Measurements from ENCODE around the gene APLF.
"Not testable (repeated sequence)": the region's sequence is repeated elsewhere in the genome, so short reads cannot be mapped to it uniquely, and the experiment has no call there.

Gene APLF

DNA sequence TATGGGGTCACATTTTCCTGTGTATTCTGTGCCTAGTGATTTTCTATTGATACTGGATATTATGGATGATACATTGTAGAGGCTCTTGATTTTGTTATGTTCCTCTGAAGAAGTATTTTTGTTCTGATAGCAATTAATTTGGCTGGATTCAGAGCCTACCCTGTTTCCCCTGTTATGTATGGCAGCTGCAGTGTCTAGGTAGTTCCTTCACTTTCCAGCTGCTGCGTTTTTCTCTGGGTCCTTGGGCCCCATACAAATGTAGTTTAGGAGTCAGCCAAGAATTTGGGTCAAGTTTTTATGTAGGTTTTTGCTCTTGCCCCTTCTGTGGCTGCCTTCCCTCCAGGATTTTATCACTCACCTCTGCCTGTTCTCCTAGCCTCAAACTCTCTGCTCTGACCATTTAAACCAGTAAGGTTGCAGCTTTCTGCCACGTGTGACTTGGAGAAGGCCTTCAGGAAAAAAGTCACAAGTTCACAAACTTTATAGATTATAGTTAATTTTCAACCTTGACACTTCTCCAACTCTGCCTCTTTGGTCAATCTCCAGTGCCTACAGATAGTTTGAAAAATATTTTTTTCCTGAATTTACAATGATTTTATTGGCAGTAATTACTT is 47.0 kb downstream of the APLF start:
- TF ChIP-seq, protein P1, sequence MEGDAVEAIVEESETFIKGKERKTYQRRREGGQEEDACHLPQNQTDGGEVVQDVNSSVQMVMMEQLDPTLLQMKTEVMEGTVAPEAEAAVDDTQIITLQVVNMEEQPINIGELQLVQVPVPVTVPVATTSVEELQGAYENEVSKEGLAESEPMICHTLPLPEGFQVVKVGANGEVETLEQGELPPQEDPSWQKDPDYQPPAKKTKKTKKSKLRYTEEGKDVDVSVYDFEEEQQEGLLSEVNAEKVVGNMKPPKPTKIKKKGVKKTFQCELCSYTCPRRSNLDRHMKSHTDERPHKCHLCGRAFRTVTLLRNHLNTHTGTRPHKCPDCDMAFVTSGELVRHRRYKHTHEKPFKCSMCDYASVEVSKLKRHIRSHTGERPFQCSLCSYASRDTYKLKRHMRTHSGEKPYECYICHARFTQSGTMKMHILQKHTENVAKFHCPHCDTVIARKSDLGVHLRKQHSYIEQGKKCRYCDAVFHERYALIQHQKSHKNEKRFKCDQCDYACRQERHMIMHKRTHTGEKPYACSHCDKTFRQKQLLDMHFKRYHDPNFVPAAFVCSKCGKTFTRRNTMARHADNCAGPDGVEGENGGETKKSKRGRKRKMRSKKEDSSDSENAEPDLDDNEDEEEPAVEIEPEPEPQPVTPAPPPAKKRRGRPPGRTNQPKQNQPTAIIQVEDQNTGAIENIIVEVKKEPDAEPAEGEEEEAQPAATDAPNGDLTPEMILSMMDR (IDR thresholded peaks at IDR 0.05; ENCODE audit: extremely low read depth, insufficient read depth, missing control alignments), result no peak
- no peak for DNase-seq (ENCODE audit: low spot score)
- in situ Hi-C loops (cut with MboI; ENCODE audit: low pct_unique_long_range_greater_than_20kb, low sequenced_read_pairs, unreplicated experiment), result no loop called here

DNA sequence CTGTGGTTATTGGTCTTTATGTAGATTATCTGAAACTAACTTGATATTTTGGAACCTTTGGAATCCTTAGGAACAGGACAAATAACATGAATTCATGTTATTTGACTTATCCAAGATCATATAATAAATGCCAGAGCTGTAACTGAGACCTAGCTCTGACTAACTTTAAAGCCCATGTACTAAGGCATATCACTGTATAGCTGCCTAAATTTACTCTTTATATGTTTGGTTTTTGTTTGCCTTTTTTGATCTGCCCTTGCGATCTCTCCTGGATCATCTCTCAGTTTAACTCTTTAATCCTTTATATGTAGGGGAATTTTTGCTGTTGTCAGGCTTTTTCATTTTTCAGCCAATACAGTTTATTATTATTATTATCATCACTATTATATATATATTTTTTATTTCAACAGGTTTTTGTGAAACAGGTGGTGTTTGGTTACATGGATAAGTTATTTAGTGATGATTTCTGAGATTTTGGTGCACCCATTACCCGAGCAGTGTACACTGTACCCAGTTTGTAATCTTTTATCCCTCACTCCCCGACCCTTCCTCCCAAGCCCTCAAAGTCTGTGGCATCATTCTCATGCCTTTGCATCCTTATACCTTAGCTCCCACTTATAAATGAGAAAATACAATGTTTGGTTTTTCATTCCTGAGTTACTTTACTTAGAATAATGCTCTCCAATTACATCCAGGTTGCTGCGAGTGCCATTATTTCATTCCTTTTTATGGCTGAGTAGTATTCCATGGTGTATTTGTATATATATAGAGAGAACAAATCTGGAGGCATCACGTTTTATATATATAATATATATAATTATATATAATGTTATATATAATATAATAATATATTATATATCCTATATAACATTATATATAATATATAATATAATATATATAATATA is 48.9 kb downstream of the APLF start:
- DNase-seq (ENCODE audit: low spot score), result no peak
- in situ Hi-C loops (cut with MboI; ENCODE audit: low pct_unique_long_range_greater_than_20kb, low sequenced_read_pairs, unreplicated experiment), result no loop called here
- TF ChIP-seq, protein P1 (IDR thresholded peaks at IDR 0.05; ENCODE audit: extremely low read depth, insufficient read depth, missing control alignments), result no peak

DNA sequence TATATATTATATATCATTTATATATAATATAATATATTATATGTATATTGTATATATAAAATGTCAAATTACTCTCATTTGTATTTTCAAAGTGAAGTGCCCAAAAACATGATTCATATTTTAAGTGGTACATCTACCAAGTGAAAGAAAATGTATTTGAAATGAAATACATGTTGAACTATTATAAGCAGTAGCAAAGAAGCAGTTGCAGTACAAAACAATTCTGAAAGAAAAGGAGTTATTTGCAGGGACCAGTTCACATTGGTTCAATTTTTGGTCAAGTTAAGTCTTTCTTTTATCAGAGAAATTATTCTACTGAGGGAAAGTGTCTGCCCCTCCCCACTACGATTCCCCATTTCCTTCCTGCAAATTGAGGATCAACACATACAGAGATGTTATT is 51.9 kb downstream of the APLF start:
- in situ Hi-C loops (cut with MboI; ENCODE audit: low pct_unique_long_range_greater_than_20kb, low sequenced_read_pairs, unreplicated experiment), result no loop called here
- TF ChIP-seq, protein P1 (IDR thresholded peaks at IDR 0.05; ENCODE audit: extremely low read depth, insufficient read depth, missing control alignments), result no peak
- DNase-seq (ENCODE audit: low spot score), result no peak

DNA sequence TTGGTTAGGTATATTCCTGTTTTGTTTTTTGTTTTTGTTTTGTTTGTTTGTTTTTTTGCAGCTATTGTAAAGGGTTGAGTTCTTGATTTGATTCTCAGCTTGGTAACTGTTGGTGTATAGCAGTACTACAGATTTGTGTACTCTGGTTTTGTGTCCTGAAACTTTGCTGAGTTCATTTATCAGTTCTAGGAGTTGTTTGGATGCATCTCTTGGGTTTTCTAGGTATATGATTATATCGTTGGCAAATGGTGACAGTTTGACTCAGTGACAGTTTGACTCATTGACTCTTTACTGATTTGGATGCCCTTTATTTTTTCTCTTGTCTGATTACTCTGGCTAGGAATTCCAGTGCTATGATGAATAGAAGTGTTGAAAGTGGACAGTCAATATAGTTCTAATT is 53.7 kb downstream of the APLF start:
- in situ Hi-C loops (cut with MboI; ENCODE audit: low pct_unique_long_range_greater_than_20kb, low sequenced_read_pairs, unreplicated experiment), result no loop called here
- TF ChIP-seq, protein P1 (IDR thresholded peaks at IDR 0.05; ENCODE audit: extremely low read depth, insufficient read depth, missing control alignments), result no peak
- DNase-seq (ENCODE audit: low spot score), result no peak

DNA sequence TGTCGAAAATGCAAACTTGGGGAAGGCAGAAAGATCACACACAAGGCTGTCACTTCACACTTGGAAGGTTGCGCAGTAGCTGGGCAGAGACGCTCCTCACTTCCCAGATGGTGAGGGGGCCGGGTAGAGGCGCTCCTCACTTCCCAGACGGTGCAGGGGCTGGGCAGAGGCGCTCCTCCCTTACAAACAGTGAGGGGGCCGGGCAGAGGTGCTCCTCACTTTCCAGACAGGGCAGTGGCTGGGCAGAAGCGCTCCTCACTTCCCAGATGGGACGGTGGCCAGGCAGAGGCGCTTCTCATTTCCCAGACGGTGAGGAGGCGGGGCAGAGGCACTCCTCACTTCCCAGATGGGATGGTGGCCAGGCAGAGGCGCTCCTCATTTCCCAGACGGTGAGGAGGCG is 59.6 kb downstream of the APLF start:
- in situ Hi-C loops (cut with MboI; ENCODE audit: low pct_unique_long_range_greater_than_20kb, low sequenced_read_pairs, unreplicated experiment), result not testable (repeated sequence)

DNA sequence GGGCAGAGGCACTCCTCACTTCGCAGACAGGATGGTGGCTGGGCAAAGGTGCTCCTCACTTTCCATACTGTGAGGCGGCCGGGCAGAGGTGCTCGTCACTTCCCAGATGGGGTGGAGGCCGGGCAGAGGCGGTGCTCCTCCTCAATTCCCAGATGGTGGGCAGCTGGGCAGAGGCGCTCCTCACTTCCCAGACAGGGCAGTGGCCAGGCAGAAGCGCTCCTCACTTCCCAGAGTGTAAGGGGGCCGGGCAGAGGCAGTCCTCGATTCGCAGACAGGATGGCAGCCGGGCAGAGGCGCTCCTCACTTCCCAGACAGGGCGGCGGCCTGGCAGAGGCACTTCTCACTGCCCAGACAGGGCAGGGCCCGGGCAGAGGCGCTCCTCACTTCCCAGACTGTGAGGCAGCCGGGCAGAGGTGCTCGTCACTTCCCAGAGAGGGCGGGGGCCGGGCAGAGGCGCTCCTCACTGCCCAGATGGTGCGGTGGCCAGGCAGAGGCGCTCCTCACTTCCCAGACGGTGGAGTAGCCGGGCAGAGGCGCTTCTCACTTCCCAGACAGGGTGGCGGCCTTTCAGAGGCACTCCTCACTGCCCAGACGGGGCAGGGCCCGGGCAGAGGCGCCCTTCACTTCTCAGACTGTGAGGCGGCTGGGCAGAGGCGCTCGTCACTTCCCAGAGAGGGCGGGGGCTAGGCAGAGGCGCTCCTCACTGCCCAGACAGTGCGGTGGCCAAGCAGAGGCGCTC is 60.1 kb downstream of the APLF start:
- in situ Hi-C loops (cut with MboI; ENCODE audit: low pct_unique_long_range_greater_than_20kb, low sequenced_read_pairs, unreplicated experiment); DNase-seq (ENCODE audit: low spot score): not testable (repeated sequence)

More for the DNA sequence above, 59.6 kb downstream of the APLF start:
- not testable (repeated sequence) for DNase-seq (ENCODE audit: low spot score)

DNA sequence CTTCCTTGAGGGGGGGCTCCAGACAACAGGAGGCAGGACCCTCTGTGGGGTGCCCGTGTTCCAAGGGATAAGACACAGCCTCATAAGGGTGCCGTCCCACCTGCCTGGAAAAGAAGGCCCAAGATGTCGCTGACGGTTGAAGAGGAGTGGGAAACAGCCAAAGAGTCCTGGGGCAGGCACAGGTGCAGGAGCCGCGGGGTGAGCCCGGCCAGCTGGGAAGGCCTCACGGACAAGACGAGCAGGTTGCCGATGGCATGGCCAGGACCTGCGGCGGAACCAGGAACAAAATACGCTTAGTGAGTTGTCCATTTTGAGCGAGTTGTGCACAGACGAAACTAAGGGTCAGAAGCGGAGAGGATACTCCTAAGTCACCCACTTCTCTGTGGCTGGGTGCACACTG is 61.8 kb downstream of the APLF start:
- in situ Hi-C loops (cut with MboI; ENCODE audit: low pct_unique_long_range_greater_than_20kb, low sequenced_read_pairs, unreplicated experiment); DNase-seq (ENCODE audit: low spot score): not testable (repeated sequence)

DNA sequence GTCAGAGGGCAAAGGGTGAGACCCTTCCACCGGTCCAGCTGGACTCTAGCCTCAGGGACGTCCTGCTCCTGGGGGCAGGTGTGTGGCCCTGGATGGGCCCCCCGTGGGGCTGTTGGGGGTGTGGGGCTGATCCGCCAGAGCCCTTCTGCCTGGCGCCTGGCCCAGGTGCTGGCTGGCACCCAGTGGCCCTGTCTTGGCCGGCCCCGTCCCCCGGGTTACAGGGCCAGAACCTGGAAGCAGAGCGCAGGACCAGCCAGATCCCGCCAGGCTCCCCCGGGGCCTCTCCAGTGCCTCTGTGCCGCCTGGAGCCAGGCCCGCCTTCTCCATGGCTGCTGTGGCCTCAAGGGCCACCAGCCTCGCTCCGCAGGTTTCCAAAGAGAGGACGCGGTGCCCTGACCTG is 62.3 kb downstream of the APLF start:
- DNase-seq (ENCODE audit: low spot score); in situ Hi-C loops (cut with MboI; ENCODE audit: low pct_unique_long_range_greater_than_20kb, low sequenced_read_pairs, unreplicated experiment): not testable (repeated sequence)

All from GM13977 (cell line).